ACHN (cell line): ENCODE results near the gene MAP3K5.
A peak's percentile ranks its signal among the peaks of the same experiment; 100 is the strongest.

Source experiments
- DNase-seq: peaks from one replicate; pipeline ENCODE4 v3.0.0-alpha.2; 2015
- in situ Hi-C: cut with HindIII; loops from 2 replicates; pipeline ENCODE4 v1.10.0; 2017; ENCODE audit warnings: low sequenced_read_pairs, low pct_ligation_motif_present, low pct_unique_long_range_greater_than_20kb

Gene MAP3K5

DNA sequence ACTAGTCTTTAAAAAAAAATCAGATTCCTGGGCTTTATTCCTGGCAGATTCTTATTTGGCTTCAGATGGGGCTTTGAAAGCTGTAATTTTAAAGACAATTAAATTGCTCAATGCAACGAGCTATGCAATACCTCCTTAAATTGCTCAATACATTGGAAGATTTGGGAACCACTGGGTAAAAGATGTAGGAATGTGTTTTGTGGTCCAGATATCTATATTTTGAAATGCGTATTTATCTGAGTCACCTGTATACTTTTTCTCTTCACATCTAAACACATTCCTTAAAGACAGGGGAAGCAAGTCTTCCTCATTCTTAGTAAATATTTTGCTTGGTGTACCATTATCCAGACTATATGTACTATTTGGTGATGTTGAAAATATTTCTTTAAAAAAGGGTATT lies 212.5 kb downstream of the MAP3K5 start:
- DNase-seq: no peak

DNA sequence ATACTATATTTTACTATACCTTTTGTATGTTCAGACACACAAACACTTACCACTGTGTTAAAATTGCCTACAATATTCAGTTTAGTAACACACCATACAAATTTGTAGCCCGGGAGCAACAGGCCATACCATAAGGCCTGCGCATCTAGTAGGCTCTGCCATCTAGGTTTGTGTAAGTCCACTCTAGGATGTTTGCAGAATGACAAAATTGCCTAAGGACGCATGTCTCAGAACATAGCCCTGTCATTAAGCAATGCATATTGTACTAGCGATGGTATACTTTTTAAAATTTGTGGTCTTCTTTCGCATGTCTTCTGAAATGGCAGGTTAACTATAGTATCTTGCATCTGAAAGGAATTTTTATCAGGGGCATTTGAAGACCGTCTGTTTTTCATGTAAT lies 215.5 kb downstream of the MAP3K5 start:
- in situ Hi-C loops: no loop called here

More for the DNA sequence above, 212.5 kb downstream of the MAP3K5 start:
- in situ Hi-C loops: no loop called here

DNA sequence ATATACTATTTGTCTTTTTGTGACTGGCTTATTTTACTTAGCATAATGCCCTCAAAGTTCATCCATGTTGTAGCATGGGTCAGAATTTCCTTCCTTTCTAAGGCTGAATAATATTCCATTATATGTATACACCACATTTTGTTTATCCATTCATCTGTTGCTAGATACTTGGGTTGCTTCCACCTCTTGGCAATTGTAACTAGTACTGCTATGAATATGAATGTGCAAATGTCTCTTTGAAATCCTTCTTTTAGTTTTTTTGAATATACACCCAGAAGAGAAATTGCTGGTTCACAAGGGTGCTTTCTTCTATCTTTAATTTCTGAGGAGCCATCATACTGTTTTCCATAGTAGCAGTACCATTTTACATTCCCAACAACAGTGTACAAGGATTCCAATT lies 220.8 kb downstream of the MAP3K5 start:
- in situ Hi-C loops: no loop called here
- no peak for DNase-seq

More for the DNA sequence above, 215.5 kb downstream of the MAP3K5 start:
- DNase-seq: no peak

DNA sequence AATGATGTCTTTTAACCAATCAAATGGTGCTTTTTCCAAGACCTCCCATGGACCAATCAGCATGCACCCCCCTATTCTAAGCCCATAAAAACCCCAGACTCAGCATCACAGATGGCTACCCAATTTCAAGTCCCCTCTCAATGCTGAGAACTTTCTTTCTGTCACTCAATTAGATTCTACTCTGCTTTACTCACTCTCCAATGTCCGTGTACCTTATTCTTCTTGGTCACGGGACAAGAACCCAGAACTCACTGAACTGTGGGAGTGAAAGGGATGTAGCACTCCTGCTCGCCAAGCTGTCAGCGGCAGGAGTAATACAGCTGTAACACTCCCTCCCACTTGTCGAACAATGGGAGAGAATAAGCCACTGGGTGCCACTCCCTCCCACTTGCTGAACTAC lies 221.2 kb downstream of the MAP3K5 start:
- in situ Hi-C loops: no loop called here
- no peak for DNase-seq

DNA sequence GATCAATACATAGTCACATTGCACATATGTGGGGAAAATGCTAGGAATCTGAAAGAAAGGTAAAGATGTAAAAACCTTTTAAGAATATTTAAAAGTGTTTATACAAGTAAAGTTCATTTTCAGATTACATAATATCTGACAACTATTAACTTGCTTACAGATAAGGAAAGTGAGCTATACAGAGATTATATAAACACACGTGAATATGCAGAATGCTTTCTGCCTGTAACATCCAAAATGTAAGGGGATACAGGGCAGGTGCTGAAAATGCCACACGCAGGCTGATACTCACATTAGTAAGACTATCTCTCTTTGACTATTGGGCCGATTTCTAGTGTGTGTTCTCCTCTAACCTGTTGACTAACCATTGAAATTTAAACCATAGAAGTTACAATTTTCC lies 224.1 kb downstream of the MAP3K5 start:
- DNase-seq: no peak
- in situ Hi-C loops: no loop called here

DNA sequence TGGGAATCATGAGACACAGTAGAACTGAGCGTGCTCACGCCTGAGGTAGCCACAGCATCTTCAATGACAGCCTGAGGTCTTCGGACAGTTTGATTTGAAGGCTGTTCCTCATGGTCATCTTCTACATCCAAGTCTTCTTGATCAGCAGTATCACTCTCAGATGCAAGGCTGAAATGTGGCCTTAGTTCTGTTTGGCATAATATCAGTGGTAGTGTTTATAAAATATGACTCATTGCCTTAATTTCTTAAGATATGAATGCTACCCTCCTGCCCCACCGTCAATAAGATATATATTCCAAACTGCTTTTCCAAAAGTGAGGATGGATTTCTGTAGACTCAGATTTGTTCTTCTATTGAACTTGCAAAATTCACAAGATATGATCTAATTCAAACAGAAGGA lies 224.6 kb downstream of the MAP3K5 start:
- DNase-seq: no peak
- in situ Hi-C loops: no loop called here

DNA sequence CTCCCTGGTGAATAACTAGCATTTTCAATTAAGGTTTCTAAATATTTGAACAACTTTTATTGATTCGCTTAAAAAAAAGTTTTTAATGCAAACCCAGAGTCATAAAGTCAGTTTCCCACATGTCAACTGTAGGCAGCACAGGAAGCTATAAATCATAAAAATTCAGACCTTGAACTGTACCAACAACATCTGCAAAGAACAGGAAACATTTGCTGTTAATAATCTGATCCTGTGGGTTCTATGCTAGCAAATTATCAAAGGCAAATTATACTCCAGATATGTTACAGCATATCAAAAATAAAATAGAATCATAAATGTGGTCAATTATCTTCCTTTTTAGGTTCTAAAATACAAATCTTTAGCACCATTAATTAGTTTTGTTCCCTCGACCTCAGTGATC lies 225.4 kb downstream of the MAP3K5 start:
- no peak for DNase-seq
- in situ Hi-C loops: no loop called here

DNA sequence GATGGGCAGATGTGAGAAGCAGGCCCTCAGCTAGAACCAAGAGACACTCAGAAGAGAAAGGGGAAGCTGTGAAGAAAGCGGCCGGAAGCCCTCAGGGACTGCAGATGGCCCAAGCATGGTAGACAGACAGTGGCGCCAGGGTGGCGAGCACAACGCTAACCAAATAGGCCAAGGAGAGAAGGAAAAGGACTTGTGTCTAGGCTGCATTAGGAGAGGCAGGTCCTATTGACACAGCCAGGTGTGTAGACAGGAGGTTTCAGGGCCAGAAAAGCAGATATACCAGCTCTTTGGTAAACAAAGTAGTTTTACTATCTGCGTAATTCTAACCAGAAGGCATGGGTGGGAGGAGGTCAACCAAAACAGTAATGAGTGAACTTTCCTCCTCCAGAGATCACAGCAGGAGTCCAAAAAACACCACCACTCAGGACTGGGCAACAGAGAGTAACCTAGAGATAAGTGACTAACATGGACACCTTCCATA lies 226.2 kb downstream of the MAP3K5 start:
- in situ Hi-C loops: no loop called here
- DNase-seq: no peak

DNA sequence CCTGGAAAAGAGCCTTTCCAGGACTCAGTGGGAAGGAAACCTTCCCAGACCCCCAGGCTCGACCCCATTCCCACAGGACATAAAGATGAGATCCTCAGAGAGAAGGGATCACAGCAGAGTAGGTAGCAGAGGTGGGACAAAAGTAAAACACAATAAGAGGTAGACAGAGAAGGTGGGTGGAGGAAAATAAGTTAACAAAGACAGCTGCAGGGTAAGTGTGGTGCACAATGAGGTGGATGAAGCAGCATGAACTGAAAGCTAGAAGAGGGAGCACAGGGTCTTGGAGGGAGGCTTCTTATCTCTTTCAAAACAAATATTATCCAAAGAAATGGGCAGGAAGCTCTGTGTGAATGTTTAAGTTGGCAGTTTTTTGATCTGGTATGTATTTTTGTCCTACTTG lies 228.1 kb downstream of the MAP3K5 start:
- in situ Hi-C loops: no loop called here
- no peak for DNase-seq

DNA sequence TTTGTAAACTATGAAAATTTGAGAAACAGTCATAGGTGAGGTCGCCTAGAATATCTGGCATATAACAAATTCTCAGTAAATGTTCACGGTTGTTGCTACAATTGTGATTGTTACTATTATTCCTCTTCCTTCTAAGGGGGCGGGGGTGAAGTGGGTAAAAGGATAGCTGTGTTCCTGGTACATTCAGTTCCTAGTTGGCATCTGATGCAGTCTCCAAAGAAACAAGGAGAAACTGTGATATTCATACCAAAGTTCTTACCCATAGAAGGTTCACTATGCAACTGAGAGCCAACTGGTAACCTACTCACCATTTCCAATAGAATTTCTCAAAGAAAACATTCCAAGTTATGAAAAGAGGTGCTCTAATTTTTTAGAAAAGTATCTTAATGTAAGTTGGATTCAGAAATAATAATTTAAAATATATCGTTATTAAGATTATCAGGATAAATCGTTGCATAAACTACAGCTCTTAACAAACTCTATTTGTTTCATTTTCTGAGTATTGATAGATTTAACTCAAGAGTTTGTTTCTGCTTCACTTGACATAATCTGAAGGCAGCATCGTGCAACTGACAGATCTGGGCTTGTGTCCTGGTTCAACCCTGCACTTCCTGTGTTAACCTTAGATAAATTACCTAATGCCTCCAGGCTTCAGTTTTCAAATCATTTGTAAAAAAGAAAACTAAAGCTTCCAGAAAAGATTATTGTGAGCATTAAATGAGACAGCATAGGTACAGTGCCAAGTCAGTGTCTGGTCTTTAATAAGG lies 228.7 kb downstream of the MAP3K5 start:
- DNase-seq: no peak
- in situ Hi-C loops: no loop called here

DNA sequence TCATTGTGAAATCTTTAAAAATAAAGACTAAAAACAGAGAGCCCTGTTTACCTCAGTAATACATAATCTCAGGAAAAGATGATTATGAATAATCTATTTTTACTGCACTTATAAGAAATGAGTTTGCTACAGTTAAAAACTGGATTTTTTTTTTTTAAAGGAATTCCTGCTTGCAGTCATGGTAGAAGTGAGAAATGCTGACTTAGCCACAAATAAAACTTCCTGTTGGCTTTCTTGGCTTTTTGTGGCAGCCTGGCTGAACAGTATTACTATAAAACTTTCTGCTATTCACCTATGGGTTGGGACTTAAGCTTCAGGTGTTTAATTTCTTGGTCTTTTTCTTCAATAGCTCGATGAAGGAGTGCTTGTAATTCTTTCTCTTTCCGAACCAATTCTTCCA lies 230.1 kb downstream of the MAP3K5 start:
- in situ Hi-C loops: no loop called here
- DNase-seq: no peak

DNA sequence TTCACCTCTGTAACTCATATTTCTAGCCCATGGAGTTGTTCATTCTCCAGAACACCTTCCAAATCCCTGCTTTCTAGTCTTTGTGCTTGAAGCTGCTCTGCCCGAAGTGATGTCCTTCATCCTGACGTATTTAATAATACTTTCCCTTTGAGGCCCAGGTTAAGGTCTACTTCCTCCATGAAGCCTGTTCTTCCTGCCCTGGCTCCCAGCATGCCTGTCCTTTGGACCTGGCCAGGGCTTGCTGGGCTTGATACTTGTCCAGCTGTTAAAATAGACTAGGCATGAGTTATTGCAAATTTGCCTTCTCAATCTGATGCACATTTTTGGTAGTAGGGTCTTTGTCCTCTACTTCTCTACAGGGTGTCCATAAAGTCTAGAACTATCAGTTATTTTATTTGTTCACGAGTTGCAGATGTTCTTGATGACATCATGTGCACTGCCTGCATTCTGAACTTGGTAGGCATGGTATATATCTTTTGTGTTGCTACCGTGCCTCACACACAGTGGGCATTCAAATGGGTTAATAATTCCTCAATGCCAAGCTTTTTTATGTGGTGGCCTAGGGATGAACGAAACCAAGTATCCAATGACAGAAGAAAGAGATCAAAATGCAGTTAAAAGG lies 239.0 kb downstream of the MAP3K5 start:
- no peak for DNase-seq
- in situ Hi-C loops: no loop called here

DNA sequence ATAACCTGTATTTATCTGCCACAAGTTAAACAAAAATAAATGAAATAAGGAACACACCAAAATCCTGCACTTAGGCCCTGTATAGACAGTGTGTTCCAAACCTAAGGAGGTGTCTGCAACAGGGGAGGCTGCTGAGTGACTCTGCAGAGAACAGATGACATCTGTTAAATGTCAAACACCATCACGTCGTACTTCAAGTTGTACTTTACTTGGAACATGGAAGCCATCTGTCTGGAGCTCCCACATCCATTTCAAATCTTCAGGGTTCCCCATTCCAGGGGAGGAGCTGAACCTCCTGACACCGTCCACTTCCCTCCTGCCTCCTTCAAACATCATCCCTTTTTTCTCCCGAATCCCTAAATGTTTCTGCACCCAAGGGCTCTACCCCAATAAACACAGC lies 240.2 kb downstream of the MAP3K5 start:
- in situ Hi-C loops: no loop called here
- DNase-seq: no peak

DNA sequence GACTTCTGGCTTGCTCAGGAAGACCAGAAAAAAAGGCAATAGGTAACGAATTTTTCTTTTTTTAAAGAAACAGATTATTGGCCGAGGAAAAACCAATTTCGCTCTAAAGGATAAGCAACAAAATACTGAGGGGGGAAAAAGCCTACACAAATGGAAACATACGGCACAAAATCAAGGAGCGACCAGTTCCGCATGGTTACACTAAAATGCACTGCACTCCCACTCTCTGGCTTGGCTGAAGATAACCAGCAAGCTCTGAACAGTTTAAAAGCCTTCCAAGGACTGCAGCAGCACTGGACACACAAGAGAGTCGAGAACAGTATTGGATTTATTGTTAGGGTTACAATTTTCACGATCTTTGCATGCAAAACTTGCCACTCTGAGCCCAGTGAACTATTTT lies 241.2 kb downstream of the MAP3K5 start:
- in situ Hi-C loops: no loop called here
- peak; percentile 10 for DNase-seq

DNA sequence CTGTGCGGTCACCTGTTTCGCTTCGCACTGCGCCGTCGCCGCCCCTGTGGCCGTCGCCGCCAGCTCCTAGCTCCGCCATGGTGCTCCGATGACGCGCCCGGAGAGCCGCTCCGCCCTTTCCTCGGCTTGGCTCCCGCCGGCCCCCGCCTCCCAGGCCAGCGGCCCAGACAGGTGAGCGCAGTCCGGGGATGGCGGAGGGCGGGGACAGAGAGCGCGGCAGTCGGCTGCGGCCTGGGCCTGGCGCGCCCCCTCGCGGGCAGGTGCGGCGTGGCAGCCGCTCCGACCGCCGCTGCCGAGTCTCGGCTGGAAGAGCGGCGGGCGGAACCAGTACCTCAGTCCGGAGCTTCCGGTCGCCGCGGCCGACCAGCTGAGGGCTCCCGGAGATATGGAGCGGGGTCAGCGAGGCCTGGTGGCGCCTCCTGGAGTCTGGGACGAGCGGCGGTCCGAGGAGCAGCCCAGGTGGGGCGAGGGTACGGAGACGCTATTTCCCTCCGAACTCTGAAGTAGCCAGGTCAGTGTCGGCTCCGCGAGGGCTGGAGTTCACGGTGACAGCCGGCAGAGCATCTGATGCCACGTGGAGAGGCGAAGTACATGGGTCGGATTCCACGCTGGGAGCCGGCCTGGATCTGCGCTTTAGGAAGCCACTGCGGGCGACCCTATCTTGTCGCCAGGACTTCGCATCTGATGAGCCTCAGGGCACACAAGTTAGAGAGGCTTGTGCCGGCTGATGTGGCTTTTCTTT lies 241.8 kb downstream of the MAP3K5 start, which contains the start of gene MAP7:
MAP7 (minus strand) TSS at position 93 of the 742 bp plus-strand sequence; CDS start at position 79, 14 bp downstream.
- peak; percentile 54 for DNase-seq
- in situ Hi-C loops: no loop called here

DNA sequence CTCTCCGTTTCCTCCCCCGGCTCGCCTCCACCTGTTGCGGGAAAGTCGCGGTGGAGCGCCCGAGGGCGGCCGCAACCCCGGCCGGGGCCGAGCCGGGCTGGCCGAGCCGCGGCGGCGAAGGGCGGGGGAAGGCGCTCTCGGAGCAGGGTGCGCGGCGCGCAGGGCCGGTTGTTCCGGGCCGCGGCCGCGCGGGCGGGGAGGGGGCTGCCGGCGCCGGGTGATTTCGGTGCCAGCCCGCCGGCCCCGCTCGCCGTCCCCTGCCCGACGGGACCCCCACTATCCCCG lies 242.3 kb downstream of the MAP3K5 start:
- DNase-seq: peak; percentile 24
- in situ Hi-C loops: no loop called here

DNA sequence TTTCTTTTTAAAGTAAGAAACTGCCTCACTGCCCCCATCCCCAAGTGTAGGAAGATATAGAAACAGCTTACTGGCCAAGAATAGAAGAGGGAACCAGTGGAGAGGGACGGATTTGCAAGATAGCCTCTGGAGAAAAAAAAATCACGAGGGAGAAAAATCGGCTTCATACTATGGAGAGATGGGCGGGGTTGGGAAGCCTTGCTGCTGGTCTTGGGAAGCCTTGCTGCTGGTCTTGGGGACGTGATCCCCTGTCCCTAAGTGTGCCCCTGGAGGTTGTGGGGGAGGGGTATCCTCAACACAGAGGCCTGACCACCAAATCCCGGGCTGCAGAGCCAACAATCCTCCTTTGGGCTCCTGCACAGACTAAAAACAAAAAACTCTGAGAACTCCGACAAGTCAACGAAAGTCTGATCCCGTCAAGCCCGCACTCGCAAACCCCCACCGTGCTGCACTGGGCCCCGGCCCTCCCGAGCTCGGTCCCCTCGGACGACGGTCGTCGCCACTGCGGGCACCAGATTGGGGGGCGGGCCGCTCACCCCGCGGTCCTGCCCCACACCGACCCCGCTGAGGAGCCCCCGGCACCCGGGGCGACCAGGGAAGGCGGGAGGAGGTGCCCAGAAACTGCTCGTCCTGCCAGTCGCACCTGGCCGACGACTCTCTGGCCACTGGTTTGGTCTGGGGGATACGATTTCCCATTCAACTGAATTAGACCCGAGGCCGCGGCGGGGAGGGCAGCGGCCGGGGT lies 242.8 kb downstream of the MAP3K5 start:
- peak; percentile 31 for DNase-seq
- in situ Hi-C loops: no loop called here

DNA sequence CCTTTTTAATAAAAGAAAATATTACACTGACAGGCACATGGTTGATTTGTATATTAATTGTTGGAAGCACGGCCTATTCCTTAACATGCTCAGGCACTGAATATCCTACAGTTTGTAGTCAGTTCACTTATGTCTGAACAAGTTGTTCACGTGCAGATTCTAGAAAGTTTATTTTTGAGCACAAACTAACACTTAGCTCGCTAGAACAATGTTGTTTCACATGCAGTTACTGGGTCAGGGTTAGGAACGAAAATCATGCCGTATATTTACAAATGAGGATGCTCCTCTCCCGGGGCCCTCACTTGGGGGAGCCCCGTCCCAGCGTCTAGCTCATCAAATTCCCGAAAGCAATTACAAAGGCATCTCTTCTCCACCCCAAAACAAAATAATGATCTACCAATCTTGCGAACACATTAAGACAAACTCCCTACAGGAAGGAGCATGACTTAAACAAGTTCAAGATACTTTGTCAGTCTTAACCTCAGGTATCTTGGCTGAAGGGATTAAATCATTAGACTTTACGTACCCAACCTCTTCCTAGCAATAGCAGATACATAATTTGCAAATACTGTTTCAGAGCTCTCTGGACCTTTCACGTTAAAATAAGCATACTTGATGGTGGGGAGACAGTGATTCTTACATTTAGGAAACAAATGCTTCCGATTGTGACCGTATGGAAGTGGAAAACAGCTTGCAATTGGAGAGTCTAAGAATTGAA lies 243.5 kb downstream of the MAP3K5 start:
- no peak for DNase-seq
- in situ Hi-C loops: no loop called here
